AML-193 (cell line): ENCODE data around the gene TTLL1.
"Not testable (repeated sequence)": the region's sequence is repeated elsewhere in the genome, so short reads cannot be mapped to it uniquely, and the experiment has no call there.

Source experiments
- DNase-seq, 2 experiments: peaks; one replicate each; lab custom pipeline; 2025; lab: John Stamatoyannopoulos, UW

Gene TTLL1

DNA sequence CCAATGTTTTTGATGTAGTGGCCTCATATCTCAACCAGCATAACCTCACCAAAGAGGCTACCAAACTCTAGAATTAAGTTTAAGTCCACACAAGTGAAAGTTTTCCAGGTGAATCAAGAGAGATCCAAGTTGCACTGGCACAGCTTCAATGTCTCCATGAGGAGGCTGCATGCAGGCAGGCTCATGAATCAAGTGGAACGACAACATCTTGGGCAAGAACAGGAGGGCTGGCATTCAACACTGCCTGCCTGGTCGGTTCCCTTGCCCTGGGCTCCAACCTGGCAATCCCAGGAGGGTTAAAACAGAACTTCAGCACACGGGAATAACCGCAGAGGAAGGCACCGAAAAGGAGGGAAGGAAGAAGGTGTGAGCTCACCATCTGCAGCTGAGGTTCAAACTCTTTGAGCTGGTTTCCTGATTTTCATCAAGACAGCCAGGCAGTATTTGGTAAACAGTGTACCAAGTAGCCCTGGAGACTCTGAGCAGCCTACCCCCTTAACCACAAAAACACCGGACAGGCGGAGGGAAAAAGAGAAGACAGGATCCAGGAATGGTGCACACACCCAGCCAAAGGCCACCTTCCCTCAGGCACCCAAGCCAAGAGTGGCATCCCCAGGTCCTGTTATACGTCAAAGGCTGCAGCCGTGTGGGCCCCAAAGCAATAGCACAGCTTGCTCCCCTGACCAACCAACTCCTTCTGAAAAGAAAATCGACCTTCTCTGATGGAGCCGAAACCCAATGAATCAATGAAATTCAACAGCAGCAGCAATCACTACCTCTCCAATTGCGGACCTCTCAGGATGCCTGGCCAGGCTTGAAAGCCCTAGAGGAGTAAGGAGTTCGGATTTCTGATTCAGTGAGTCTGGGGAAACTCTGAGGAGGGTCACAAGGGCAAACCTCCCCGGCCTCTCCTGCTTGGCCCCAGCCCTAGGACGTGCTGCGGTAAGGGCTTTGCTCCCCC lies 75.6 kb downstream of the TTLL1 start:
- DNase-seq: peak in 1 of 2 experiments; percentile 13

DNA sequence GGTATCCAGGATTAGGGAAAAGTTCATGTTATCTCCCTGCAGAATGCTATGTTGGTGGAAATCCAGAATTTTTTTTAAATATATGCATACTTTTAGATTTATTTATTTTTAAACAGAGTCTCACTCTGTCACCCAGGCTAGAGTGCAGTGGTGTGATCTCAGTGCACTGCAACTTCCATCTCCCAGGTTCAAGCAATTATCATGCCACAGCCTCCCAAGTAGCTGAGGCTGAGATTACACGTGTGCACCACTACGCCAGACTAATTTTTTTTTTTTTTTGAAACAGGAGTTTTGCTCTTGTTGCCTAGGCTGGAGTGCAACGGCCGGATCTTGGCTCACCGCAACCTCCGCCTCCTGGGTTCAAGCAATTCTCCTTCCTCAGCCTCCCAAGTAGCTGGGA lies 76.8 kb downstream of the TTLL1 start:
- no peak for DNase-seq

DNA sequence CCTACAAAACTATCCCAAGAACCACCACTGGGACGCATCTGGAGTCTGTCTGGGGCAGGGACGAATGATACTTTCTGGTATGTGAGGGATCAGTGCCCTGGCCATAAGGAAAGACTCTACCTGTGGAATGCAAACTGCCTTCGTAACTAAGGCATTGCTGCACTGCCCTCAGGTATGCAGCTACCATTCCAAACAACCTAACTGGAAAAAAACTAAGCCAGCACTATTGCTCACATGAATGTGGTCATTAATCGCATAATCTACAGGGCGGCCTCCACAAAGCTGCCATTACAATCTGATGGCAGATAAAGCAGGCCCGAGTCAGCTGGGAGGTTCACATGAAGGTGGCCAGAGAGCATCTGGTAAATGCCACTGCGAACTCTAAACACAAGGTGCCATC lies 78.1 kb downstream of the TTLL1 start:
- DNase-seq: no peak

DNA sequence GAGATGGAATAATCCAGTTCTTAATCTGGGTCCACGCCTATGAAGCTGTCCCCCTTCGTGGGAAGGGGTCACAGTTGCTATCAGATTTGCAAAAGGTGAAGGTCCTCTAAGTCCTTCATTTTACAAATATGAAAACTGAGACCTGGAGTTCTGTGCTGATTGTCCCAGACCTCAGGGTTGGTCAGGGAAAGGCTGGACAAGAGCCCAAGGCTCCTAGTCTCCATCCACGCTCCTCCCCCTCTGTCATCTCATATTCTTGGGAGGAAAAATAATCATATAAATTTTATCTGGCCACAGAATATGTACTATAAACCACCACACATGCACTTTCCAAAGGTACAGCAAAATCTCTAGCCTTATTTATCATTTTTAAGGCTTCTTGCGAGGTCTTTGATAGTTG lies 79.7 kb downstream of the TTLL1 start:
- DNase-seq: no peak

DNA sequence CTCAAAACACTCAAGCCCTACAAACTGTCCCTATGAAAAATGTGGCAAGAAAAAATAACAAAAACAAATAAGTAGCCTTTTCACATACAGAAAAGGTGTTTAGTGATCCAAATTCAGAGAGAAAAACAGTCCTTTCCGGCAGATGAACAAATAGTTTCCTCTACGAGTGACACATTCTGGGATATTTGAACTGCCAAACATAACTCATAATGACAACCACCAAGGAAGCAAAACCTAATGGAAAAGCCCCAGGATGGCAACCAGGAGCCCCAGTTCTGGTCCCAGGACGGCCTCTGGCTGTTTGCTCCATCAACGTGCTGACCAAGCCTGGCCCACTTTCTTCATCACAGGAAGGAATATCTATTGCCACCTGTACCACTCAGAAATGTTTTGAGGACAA lies 80.3 kb downstream of the TTLL1 start:
- DNase-seq: no peak

DNA sequence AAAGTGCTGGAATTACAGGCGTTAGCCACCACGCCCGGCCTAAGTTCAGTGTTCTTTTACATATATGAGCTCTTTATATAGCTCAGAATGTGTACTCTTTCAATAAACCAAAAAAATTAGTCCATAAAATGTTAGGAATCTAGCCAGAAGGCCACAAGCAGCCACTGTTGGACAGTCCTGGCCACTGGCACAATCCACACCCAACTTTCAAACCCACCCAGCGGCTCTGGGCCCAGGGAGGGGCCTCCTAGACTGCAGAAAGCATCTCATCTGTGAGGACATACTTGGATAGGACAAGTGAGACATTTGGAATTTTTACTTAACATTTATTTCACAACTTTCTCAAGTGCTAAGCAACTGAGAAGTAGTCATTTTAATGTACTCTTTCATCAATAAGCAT lies 80.7 kb downstream of the TTLL1 start:
- no peak for DNase-seq

DNA sequence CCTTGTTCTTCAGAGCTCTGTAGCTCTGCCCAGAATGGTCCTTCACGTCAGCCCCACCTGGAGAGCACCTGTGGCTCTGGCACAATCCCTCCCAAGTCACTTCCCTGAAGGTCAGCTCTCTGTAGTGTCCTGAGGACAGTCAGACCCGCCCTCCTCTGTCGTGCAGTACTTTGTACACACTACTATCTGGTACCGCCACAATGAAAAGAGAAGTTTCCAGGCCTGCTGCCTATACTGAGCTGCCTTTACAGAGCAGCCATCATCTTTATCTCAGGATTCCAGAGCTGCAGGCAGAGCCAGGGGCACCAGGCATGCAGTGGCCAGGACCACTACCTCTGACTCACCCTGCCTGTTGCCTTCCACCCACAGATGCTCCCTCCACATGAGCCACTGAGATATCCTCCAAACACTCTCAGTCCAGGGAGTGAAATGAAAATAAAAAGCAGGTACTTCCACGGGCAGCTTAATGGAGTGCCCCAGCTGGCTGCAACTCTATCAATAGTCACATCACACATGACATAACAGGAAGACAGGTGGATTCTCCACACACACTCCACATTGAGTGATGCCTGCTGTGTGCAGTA lies 81.6 kb downstream of the TTLL1 start:
- DNase-seq: no peak

DNA sequence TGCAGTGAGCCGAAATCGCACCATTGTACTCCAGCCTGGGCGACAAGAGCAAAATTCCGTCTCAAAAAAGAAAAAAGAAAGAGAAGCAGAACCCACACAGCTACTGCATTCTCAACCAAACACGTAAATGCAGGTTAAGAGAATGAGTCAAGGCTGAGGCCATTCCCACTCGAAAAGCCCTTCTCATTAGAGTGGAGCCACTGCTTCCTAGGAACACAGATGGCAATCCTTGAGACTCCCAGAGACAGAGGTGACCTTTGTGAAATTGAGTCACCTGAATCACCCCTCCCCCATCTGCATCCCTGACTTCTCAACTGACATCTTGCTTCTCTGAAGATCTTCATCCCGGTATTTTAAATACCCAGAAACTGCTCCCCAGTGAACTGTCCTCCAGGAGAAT lies 82.4 kb downstream of the TTLL1 start:
- no peak for DNase-seq

DNA sequence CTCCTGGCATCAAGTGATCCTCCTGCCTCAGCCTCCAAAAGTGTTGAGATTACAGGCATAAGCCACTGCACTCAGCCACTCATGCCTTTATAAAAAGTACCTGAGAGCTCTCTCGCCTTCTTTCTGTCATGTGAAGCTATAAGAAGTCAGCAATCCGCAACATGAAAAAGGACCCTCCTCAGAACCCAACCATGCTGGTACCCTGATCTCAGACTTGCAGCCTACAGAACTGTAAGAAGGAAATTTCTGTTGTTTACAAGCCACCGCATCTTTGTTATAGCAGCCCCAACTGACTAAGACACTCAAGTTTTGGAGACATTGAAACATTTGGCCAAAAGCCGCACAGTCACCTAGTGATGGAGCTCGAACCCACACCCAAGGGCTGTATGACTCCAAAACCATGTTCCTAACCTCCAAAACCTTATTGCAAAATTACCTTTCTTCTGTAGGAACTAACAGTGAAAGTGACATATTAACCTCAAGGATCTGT lies 83.1 kb downstream of the TTLL1 start:
- no peak for DNase-seq

DNA sequence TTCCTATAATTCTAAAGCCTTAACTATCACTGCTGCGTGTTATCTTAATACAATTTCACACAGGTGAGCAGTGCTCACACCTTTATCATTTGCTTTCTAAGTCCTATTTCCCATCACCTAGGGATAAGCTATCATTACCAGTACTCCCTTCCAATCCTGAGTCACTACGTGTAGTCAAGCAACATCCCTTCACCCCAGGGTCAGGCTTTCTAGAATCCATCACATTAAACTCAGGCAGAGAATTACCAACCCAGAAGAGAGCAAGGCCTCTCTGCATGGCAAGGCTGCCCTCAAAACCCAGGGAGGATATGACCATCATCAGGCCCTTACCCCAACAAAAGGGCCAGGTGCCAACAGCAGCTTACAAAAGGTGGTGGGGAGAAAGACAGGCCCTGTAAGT lies 84.1 kb downstream of the TTLL1 start:
- no peak for DNase-seq

DNA sequence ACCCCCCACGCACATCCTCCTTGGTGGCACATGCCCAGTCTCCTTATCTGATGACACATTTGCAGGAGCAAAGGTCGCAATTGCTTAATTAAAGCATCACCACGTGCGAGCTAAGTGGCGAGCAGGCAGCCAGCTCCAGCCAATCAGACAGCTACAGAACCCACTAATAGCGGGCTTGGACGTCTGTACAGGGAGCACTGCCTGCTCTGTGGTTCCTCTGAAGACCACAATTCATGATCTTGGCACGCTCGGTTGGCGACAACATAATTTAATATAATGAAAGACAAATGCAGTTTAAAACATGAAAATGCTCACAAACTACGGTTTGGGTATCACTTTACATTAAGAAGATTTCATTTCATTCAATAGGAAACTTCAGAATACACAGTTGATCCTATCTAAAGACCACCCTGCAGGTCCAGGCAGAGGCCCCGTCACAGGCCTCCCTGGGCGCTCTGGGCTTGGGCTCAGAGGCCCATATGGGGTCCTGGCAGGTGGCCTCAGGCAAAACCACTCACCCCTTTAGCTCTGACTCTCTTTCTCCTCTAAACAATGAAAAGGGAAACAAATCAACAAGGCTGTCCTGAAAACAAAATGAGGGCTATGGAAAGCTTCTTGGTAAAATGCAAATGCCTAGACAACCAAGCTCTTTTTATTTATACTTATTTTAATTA lies 84.7 kb downstream of the TTLL1 start:
- DNase-seq: no peak

DNA sequence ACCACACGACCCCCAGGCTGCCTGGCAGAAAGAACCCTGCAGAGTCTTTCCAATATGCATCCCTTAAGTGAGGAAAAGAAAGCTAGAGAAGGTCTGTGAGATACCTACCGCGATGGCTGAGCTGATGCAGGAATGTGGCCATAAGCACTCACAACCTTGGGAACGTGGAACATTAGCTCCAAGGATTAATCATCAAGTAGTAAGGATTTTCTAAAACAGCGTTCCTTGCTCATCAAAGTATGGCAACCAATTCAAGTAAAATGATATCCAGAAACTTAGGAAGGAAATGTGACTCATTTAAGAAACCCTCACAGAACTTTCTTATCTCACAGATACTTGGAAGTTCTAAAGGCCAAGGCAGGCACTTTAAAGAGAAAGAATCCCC lies 87.0 kb downstream of the TTLL1 start:
- no peak for DNase-seq

DNA sequence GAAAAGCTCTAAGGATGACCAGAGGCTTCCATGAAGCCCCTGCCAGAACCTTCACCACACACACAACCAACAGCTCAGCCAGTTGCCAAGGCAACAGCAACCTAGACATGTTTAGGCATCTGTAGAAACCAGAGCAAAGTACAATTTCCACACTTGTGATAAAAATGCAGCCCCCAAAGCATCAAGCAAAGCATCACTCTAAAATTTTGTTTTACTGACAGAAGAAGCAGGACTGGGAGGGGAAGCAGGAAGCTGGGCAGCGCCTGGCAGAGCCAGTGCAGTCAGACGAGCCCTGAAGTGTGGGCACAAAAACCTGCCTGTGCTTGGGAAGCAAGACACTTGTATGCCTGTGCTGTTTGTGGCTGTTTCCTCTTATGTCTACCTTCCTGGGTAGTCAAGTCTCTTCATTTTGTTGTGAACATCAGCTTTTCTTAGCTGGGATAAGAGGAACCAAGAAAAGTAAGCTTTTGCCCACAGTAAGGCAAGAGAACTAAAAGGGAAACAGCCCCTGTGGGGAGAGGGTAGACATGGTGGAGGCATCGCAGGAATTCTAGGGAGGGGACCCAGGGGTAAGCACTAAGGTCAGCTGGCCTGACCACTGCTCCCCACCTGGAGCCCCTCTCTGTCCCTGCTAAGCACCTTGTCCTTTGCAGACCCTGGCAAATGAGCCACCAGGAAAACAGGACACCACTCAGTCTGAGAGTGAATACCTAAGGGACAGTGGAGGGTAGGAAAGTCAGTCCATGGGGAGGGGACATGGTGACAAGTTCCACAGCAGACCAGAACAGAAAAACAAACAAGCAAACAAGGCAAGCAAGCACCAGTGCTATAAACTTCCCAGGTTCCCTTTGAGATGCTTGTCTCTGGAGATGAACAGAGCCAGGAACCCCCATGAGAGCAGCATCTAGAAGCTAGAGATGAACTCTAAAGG lies 87.7 kb downstream of the TTLL1 start:
- DNase-seq: peak in 1 of 2 experiments; percentile 5

DNA sequence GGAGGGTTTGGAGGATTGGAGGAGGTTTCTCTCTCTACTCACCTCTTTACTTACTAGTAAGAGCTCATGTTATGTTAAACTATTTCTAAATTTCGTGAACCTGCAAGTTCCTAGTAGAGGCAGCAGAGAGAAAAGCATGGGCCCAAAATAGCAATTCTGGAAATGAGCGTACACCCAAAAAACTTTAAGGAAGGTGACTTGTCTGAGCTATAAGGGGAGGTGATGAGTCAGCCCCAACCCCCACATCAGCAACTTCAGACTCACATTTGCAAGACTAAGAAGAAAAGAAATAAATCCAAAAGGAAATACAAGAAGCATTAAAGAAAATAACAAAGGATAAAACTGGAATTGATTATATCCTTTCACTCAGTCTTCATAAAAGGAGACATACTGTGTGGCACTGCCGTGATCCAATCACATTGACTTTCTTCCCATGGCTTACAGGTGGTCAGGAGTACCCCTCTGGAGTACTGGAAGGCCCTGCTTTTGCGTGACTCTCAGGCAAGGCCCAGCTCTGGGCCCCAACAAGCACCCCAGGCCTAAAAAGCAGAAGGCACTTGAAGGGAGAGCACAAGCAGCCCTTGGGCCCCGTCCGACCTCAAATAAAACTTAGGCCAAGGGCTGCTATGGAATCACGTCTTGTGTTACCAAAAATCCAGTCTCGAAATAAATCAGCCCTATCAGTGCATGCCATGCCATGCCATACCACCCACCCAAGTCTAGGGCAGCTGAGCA lies 88.6 kb downstream of the TTLL1 start:
- no peak for DNase-seq

DNA sequence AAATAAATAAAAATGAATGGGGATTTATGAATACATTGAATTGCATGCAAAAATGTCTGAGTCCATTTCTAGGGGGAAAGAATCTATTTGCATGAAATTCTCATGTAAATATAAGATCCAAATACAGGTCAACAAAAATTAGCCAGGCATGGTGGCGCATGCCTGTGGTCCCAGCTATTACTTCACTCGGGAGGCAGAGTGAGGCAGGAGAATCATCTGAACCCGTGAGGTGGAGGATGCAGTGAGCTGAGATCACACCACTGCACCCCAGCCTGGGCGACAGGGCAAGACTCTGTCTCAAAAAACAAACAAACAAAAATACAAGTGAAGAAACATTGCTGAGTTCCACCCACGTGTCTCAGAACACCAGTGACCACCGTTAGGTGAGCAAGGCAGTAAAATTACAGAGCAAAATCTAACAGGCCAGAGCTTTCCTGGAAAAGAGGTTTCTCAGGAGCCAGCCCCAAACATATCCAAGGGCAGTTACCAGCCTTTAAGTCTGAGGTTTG lies 91.6 kb downstream of the TTLL1 start:
- no peak for DNase-seq

DNA sequence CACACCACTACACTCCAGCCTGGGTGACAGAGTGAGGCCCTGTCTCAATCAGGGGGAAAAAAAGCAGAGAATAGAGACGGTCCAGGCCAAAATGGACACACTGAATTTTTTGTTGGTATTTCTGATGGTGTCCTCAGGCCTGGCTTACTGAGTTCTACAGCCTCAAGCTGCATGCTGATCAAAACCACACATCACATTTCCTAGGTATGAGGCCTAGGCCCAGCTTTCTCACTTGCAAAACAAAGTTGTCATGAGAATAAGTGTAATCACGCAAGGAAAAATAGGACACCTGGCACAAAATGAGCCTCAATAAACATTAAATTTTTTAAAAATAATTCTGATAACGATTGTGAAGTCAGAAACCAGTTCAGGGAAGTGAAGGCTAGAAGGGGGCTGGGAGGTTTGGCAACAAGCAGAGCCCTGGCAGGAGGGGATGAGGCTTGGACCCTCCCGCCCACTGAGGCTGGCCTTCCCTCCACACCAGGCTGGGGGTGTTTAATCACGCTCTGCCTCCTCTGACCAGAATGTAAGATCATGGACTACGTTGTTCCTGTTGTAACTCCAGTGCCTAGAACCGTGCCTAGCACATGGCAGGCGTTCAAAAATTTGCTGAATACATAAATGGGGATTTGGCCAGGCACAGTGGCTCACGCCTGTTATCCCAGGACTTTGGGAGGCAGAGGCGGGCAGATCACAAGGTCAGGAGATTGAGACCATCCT lies 92.4 kb downstream of the TTLL1 start:
- no peak for DNase-seq

DNA sequence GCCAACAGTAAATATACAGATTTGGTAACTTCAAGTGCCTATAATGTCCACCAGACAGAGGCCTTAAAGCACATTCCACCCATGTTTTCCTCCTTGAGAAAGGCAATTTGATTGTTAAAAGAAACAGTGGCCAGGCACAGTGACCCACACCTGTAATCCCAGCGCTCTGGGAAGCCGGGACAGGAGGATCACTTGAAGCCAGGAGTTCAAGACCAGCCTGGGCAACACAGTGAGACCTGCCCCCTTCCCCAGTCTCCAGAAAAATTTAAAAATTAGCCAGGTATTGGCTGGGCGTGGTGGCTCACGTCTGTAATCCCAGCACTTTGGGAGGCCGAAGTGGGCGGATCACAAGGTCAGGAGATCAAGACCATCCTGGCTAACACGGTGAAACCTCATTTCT lies 93.5 kb downstream of the TTLL1 start:
- DNase-seq: not testable (repeated sequence)

DNA sequence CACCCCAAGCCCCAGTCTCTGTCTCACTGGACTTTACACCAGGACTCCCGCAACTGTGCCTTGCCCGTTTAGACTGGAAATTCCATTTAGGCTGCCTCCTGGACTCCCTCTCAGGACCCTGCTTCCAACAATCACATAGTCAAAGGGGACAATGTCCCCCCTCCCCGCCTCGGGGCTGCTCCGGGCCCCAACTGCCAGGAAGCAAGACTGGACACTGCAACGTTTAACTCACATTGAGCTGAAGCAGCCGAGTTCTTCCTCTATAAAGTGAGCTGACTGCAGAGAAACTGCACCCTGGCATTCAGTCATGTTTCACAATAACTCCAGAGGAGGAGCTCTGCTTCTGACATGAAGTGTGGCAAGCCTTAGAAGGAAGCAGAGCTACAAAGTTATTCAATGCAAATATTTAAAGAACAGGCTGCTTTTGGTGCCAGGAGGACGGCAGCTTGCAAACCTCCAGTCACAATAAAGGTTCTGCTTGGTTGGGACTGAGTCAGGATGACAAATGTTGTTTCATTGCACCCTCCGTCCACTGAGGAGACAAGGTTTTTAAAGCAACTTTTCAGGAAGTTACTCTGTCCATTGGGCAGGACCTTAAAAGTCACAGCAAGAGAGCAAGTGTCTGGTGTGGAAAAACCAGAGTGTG lies 94.2 kb downstream of the TTLL1 start:
- peak; percentile 96 for DNase-seq

DNA sequence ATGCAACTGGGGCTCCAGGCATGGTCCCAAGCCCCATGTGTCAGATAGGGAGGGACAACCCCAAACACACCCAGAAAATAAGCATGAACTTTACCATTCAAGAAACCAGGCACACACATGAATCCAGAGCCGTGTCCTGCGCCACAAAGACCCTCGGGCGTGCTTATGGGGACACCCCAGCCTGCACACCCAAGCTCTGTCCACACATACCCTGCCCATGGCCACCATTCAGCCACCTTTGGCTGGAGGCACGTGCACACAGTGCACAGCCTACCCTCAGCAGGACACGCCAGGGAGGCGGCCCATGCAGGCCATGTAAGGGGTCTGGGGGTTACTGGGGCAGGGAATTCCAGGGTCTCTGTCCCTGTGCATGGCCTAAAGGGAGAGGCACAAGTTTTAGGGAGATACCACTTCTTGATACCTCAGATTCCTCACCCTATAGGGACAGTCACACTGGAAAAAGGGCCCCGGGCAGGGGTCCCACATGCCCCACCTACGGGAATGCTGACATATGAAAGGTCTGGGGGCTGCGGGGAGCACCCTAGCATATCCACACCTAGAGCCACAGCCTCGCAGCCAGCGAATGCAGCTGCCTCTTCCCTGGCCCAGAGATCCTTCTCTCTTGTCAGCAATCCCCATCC lies 94.8 kb downstream of the TTLL1 start:
- DNase-seq: no peak
